Mucosa of stomach (tissue), 1 donor: ENCODE measurements around the gene CCDC60.

ENCODE experiments used
- H3K27me3 ChIP-seq: one replicate; pipeline ENCODE4 v1.7.0; 2013; ENCODE audit warnings: mild to moderate bottlenecking, low read length; ENCODE audit not compliant: control insufficient read depth, insufficient read depth
- H3K36me3 ChIP-seq: one replicate; pipeline ENCODE4 v1.7.0; 2013; ENCODE audit warnings: low read length; ENCODE audit not compliant: control insufficient read depth, insufficient read depth
- H3K4me1 ChIP-seq: one replicate; pipeline ENCODE4 v1.7.0; 2013; ENCODE audit warnings: mild to moderate bottlenecking, low read length; ENCODE audit not compliant: control insufficient read depth, insufficient read depth
- H3K4me3 ChIP-seq: one replicate; pipeline ENCODE4 v1.7.0; 2013; ENCODE audit warnings: low read length
- H3K9ac ChIP-seq: one replicate; pipeline ENCODE4 v1.7.0; 2013; ENCODE audit warnings: mild to moderate bottlenecking, low read length, moderate library complexity
- H3K9me3 ChIP-seq: one replicate; pipeline ENCODE4 v1.7.0; 2013; ENCODE audit warnings: mild to moderate bottlenecking, low read length, moderate library complexity; ENCODE audit not compliant: control insufficient read depth
- donor health status: Pancreatic carcinoma.

CCDC60 gene

DNA sequence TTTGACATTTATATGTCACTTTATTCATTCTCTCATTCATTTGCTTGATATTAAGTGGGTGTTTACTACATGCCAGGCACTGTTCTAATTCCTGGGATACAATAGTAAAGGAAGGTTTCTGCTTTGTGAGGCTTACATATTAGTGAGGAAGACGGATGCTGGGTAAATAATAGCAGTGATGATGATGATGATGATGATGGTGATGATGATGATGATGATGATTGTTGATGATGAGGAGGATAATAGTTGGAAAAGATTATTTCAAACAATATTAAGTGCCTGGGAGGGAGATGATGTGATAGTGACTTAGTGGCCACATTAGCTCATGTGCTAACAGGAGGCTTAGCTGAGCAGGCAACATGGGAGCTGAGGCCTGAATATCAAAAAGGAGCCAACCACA, 239.7 kb downstream of the CCDC60 start:
- Histone ChIP-seq H3K9me3 (no peaks in the 10 kb centered on the region), H3K4me1 (no peaks in the 10 kb centered on the region), H3K9ac (no peak overlapping the region), H3K27me3 (no peaks in the 10 kb centered on the region), H3K4me3 (no peak overlapping the region), H3K36me3 (no peaks in the 10 kb centered on the region)

DNA sequence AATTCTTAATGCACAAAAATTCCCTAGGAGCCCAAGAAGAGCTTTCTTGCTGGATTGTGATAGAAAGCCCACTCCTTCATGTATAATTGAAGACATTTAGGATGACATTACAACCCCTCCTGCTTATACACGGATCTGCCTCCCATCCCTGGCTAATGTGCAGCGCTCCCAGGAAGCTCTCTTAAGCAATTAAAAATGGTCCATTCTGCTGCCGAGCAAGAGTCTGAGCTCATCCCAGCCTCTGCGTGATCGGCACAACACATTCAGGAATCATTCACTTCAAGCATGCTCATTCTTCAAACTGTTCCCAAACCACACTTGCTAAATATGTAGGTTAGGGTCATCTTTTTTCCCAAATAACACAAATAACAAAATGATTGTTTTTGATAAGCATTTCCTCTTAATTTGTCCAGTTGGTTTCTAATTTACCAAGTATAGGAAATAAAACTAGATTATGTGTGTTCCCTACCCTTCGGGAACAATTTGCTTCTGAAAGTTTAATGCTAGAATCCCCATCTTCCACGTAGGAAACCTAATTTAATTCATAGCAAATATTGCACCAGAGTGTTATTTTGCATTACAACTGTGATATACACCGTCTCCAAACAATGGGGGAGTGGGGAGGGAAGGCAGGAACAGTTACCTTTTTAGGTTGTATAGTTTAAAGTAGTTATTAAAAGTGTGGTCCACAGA, 241.7 kb downstream of the CCDC60 start:
- H3K36me3 ChIP-seq: no peaks in the 10 kb centered on the region
- no peak overlapping the region for H3K9ac ChIP-seq
- no peaks in the 10 kb centered on the region for H3K4me1 ChIP-seq
- H3K4me3 ChIP-seq: no peak overlapping the region
- no peaks in the 10 kb centered on the region for H3K27me3 ChIP-seq
- no peaks in the 10 kb centered on the region for H3K9me3 ChIP-seq

GRCh38 chr12:119576915-119577314, 242.4 kb downstream of the CCDC60 start:
- no peaks in the 10 kb centered on the region for H3K36me3 ChIP-seq
- no peak overlapping the region for H3K4me3 ChIP-seq
- H3K9ac ChIP-seq: no peak overlapping the region
- H3K27me3 ChIP-seq: no peaks in the 10 kb centered on the region
- no peaks in the 10 kb centered on the region for H3K4me1 ChIP-seq
- H3K9me3 ChIP-seq: no peaks in the 10 kb centered on the region

DNA sequence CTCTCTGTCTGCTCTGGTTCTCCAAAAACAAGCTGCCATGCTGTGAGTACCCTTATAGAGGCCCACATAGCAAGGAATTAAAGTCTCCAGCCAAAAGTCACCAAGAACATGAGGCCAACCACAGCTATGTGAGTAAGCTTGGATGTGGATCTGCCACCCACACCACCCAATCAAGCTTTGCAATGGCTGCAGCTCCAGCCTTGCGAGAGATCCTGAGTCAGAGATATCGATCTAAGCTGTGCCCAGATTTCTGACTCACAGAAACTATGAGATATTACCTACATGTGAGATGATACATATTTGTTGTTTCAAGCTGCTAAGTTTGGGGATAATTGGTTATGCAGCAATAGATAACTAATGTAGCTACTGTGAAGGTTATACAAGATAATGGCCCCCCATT, 243.6 kb downstream of the CCDC60 start:
- Histone ChIP-seq H3K4me1 (no peaks in the 10 kb centered on the region), H3K9me3 (no peaks in the 10 kb centered on the region), H3K9ac (no peak overlapping the region), H3K4me3 (no peak overlapping the region), H3K27me3 (no peaks in the 10 kb centered on the region), H3K36me3 (no peaks in the 10 kb centered on the region)

- H3K4me3 ChIP-seq: no peak overlapping the region
- peaks cover 21% of the 10 kb centered on the region for H3K27me3 ChIP-seq
- H3K4me1 ChIP-seq: no peaks in the 10 kb centered on the region
- no peaks in the 10 kb centered on the region for H3K9me3 ChIP-seq
- no peak overlapping the region for H3K9ac ChIP-seq
- H3K36me3 ChIP-seq: no peaks in the 10 kb centered on the region
Observed at GRCh38 chr12:119589097-119589496, 254.6 kb downstream of the CCDC60 start.

DNA sequence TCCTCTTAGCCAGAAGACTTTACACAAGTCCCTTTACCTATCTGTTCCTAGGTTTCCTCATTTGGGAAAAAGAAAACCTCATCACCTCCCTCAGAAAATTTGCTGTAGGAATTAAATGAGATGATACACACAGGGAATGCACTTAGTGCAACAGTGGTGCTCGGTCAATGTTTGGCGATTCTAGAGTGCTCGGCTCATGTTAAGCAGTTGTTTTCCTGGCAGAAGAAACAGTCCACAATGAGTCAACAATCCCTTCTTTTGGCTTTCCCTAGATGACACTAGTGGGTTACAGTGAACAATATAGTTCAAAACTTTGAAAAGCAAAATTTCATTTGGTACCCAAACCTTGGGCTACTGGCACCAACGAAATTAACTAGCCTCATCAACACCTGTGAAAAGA, 255.1 kb downstream of the CCDC60 start:
- Histone ChIP-seq H3K9me3 (no peaks in the 10 kb centered on the region), H3K27me3 (peaks cover 26% of the 10 kb centered on the region), H3K4me1 (no peaks in the 10 kb centered on the region), H3K9ac (no peak overlapping the region), H3K4me3 (no peak overlapping the region), H3K36me3 (no peaks in the 10 kb centered on the region)
